ENCODE results near the gene UFSP1.

UFSP1 gene

GRCh38 chr7:100887516-100888290 lies 1.8 kb downstream of the UFSP1 start:
- no peak for DNase-seq (ENCODE audit: extremely low read depth, low read depth)
- TF ChIP-seq CTCF (IDR thresholded peaks at IDR 0.05; ENCODE audit: low read depth, low read length) = no peak

- no peak for TF ChIP-seq CTCF (IDR thresholded peaks at IDR 0.05; ENCODE audit: low read depth, low read length)
Measured at GRCh38 chr7:100886936-100887515, 2.5 kb downstream of the UFSP1 start.

GRCh38 chr7:100886142-100886935 lies 3.2 kb downstream of the UFSP1 start:
- TF ChIP-seq CTCF (IDR thresholded peaks at IDR 0.05; ENCODE audit: low read depth, low read length) = no peak
- DNase-seq (ENCODE audit: extremely low read depth, low read depth) = no peak

More at GRCh38 chr7:100886936-100887515, 2.5 kb downstream of the UFSP1 start:
- DNase-seq (ENCODE audit: extremely low read depth, low read depth) = no peak

GRCh38 chr7:100885440-100886141 lies 3.9 kb downstream of the UFSP1 start:
- TF ChIP-seq CTCF (IDR thresholded peaks at IDR 0.05; ENCODE audit: low read depth, low read length) = no peak
- DNase-seq (ENCODE audit: extremely low read depth, low read depth) = no peak

GRCh38 chr7:100884736-100885439 lies 4.6 kb downstream of the UFSP1 start:
- DNase-seq (ENCODE audit: extremely low read depth, low read depth) = no peak
- TF ChIP-seq CTCF (IDR thresholded peaks at IDR 0.05; ENCODE audit: low read depth, low read length) = no peak

GRCh38 chr7:100882785-100883526 lies 6.6 kb downstream of the UFSP1 start:
- no peak for DNase-seq (ENCODE audit: extremely low read depth, low read depth)
- no peak for TF ChIP-seq CTCF (IDR thresholded peaks at IDR 0.05; ENCODE audit: low read depth, low read length)

All from AG09319 (cell line).